PC-9 (cell line): ENCODE measurements around the gene LAMC3.

Source experiments
- EZH2 ChIP-seq: fragments of 200-600 bp; sonication (generic); IDR thresholded peaks from 2 replicates; pipeline ENCODE4 v1.8.0; 2017; ENCODE audit warnings: antibody characterized with exemption, low read depth
- TF ChIP-seq, protein P1 (sequence below): fragments of 200-600 bp; sonication (generic); conservative IDR thresholded peaks from 2 replicates; pipeline ENCODE4 v1.6.1; 2017; ENCODE audit warnings: mixed run types, antibody characterized with exemption, mild to moderate bottlenecking, moderate library complexity

GRCh38 chr9:131092030-131092429 lies 83.1 kb downstream of the LAMC3 start:
- TF ChIP-seq, protein P1, sequence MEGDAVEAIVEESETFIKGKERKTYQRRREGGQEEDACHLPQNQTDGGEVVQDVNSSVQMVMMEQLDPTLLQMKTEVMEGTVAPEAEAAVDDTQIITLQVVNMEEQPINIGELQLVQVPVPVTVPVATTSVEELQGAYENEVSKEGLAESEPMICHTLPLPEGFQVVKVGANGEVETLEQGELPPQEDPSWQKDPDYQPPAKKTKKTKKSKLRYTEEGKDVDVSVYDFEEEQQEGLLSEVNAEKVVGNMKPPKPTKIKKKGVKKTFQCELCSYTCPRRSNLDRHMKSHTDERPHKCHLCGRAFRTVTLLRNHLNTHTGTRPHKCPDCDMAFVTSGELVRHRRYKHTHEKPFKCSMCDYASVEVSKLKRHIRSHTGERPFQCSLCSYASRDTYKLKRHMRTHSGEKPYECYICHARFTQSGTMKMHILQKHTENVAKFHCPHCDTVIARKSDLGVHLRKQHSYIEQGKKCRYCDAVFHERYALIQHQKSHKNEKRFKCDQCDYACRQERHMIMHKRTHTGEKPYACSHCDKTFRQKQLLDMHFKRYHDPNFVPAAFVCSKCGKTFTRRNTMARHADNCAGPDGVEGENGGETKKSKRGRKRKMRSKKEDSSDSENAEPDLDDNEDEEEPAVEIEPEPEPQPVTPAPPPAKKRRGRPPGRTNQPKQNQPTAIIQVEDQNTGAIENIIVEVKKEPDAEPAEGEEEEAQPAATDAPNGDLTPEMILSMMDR, result no peak
- TF ChIP-seq EZH2, result no peak
